NCI-H1105 (cell line): Measurements from ENCODE around the gene MPP1.

Source experiments
- DNase-seq: peaks from one replicate; lab custom pipeline; 2025; lab: John Stamatoyannopoulos, UW

MPP1 gene

GRCh38 chrX:154775419-154776349 lies 29.6 kb downstream of the MPP1 start:
- DNase-seq = no peak

GRCh38 chrX:154774622-154775021 lies 30.7 kb downstream of the MPP1 start:
- DNase-seq = no peak

- DNase-seq = peak; percentile 99
Measured at GRCh38 chrX:154762537-154763296, 42.6 kb downstream of the MPP1 start, which contains the start of gene DKC1. TSS of gene DKC1 (plus strand) at chrX:154762864. CDS start at chrX:154762966, 102 bp downstream.

GRCh38 chrX:154761977-154762536 lies 43.2 kb downstream of the MPP1 start:
- peak; percentile 70 for DNase-seq

- no peak for DNase-seq
Measured at GRCh38 chrX:154758696-154759095, 46.6 kb downstream of the MPP1 start.

- DNase-seq = no peak
Measured at GRCh38 chrX:154751669-154752271, 53.5 kb downstream of the MPP1 start.

- DNase-seq = no peak
Measured at GRCh38 chrX:154751203-154751668, 54.0 kb downstream of the MPP1 start.

GRCh38 chrX:154750301-154751202 lies 54.7 kb downstream of the MPP1 start, which contains the start of gene GAB3:
TSS of gene GAB3 (minus strand) at chrX:154751077. CDS start at chrX:154751025, 52 bp downstream.
- peak; percentile 23 for DNase-seq

- no peak for DNase-seq
Measured at GRCh38 chrX:154749856-154750255, 55.4 kb downstream of the MPP1 start.

GRCh38 chrX:154748712-154749339 lies 56.5 kb downstream of the MPP1 start:
- peak; percentile 39 for DNase-seq

GRCh38 chrX:154742613-154743012 lies 62.7 kb downstream of the MPP1 start:
- DNase-seq = no peak

GRCh38 chrX:154739952-154740465 lies 65.3 kb downstream of the MPP1 start:
- no peak for DNase-seq

GRCh38 chrX:154738011-154738738 lies 67.1 kb downstream of the MPP1 start:
- no peak for DNase-seq

- no peak for DNase-seq
Measured at GRCh38 chrX:154737136-154737535, 68.1 kb downstream of the MPP1 start.

GRCh38 chrX:154735695-154736393 lies 69.4 kb downstream of the MPP1 start:
- DNase-seq = no peak

- no peak for DNase-seq
Measured at GRCh38 chrX:154734061-154734781, 71.1 kb downstream of the MPP1 start.

GRCh38 chrX:154733066-154733425 lies 72.2 kb downstream of the MPP1 start:
- no peak for DNase-seq

GRCh38 chrX:154732421-154733065 lies 72.7 kb downstream of the MPP1 start:
- DNase-seq = no peak
